NOMO-1 (cell line): ENCODE data around the gene AMPD3.
"Not testable (repeated sequence)": the region's sequence is repeated elsewhere in the genome, so short reads cannot be mapped to it uniquely, and the experiment has no call there.

Experiments
- DNase-seq, 2 experiments: peaks; one replicate each; lab custom pipeline; 2025; ENCODE audit not compliant: unreplicated experiment in 2 of 2; lab: John Stamatoyannopoulos, UW

The AMPD3 gene

DNA sequence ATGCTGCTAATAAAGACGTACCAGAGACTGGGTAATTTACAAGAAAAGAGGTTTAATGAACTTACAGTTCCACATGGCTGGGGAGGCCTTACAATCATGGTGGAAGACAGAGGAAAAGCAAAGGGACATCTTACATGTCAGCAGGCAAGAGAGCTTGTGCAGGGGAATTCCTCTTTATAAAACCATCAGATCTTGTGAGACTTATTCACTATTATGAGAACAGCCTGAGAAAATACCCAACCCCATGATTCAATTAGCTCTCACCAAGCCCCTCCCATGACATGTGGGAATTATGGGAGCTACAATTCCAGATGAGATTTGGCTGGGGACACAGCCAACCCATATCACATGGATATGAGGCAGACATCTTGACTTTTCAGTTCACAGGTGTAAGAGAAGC, 18.4 kb upstream of the AMPD3 start:
- DNase-seq = not testable (repeated sequence)

DNA sequence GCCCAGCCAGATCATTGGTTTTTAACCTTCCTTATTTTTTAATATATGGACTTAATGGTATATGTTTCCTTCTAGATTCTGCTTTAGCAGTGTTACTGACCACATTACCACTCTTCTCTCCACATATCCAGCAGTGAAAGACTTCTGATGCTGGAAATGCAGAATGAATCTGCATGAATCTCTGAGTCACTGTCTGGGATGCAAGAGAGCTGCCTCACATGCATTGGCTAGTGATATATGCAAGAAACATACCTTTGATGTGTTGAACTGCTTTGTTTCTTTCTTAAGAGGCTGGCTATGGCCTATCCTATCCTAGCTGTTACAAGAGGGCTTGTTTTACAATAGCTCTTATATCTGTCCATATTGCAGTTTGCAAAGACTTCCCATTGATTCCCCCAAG, 16.6 kb upstream of the AMPD3 start:
- DNase-seq = no peak

DNA sequence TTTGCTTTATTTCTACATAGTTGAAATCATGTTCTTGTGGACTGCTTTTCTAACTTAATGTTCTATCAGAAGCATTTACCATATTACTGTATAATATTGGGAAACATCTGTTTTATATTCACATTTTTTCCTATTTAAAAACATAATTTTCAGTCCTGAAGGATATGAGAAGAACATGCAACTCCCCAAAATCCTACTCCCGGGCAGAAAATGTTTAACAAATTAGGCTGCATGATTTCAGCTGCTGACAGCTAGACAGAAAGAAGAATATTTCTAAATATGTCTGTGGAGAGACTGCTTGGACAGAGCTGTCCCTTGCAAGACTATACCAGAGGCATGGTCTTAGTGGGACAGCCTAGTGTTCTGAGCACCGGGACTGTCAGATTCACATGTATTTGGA, 15.7 kb upstream of the AMPD3 start:
- no peak for DNase-seq

DNA sequence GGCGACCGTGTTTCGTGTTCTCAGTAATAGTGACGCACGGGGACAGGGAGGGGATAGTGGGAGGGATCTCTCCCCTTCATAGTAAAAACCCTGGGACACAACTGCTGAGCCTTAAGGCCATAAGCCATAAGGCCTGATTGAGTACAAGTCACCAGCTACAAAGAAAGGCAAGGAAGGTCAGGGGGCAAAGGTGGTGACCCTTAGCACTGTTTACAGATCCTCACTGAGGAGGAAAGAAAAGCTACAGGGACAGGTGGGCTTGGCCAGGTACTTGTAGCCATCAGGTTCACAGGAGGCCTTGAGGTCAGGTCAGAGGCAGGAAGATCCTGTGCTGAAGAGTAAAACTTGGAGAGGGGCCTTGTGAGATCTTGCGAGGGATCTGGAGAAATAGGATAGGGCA, 15.1 kb upstream of the AMPD3 start:
- no peak for DNase-seq

DNA sequence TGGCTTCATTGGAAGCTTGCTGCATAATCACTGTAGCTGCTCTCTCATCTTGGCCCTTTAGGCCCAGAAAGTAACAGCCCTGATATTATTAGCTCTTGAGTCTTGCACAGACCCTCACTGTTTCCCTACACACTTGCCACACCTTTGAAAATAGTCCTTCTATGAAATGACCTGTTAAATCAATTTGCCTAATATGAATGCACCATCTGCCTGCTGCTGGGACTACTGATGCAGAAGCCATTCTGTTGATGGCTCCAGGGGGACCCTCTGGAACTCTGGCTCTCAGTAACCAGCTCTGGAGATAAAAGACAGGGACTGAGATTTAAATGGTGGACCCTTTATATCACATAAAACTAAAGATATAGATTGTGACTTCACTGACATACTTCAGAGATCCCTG, 14.7 kb upstream of the AMPD3 start:
- DNase-seq = no peak

DNA sequence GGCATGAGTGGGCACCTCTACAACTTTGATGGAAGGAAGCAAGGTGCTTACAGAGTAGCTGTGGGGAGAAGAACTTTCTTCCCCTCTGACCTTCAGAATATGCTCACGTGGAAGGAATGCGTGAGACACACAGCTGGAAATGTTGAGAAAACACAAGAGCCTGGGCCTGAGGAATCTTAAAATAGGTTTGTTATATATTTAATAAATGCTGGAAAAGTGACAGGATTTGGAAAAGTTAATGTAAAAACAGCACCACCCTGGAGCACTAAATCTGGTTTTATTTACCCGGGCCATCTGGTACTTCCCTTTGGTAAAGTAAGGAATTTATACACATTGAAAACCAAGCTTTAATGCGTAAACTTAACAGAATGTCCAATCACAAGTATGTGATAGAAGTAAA, 14.0 kb upstream of the AMPD3 start:
- no peak for DNase-seq

DNA sequence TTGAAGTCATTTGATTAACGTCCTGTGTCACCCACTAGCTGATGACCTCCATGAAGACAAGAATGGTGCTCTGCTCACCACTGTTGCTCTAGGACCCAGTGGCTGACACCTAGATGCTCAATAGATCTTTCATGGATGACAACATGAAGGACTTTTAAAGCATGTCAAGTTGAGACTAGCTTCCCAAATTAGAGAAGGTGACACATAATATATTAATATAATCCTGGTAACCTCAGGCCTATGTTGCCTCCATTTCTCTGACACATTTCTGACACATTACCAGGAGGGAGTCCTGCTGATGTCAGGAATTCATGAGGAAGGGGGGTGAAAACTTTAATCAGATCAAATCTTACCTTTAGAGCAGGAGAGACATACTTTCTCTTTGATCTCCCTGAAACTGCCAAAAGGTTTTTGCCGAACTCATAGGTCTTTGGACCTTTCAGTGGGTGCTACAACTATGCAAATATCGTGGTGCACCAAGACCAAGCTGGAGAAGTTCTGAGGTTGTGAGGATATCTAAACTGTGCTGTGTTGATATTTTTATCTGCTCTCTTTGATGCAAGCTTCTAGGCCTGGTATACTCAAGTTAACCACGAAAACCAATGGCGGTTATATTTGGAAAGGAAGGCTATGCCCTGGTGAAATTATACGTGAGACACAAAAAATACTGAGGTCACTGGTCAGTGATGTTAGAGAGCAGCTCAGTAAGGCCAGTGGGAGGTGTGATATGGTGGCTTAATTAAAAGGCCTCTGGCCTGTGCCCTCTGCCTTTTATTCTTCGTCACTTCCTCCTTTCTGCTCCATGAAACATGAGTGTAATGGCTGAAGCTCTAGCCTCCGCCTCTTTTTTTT, 13.2 kb upstream of the AMPD3 start:
- DNase-seq = peak in 1 of 2 experiments; percentile 7

DNA sequence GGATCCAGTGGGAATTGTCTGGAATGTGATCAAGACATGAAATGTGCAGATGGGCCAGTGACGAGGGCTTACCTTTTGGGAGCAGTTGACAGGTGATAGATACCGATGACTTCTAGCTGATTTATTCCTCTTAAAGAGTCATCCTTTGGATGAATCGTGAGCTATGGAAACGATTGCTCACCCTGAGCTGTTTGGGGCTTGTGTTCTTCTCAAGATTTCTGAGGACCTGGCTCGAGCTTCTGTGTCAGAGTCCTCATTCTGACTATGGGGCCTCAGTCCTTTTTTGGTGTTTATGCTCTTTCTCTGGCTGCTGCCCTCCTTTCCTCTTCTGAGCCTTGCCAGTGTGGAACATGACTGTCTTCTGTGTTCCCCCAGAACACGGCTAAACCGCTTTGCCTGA, 11.9 kb upstream of the AMPD3 start:
- no peak for DNase-seq

DNA sequence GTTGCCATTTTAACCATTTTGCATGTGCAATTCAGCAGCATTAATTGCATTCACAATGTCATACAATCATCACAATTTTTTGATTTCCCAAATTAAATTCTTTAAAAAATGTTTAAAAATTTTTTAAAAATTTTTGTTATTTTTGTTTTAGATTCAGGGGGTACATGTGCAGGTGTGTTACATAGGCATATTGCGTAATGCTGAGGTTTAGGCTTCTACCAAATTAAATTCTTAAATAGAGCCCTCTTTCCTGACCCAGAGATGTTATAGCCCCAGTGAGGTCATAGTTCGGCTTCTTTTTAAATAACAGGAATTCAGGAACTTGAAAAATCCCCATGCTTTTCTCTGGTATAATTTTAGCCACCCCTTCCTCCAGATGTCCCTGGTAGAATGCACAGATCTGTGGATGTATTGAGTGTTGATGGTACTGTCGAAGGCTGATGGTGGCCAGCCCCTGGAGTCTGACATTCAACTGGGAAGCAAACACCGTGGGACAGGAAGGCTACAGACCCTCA, 11.3 kb upstream of the AMPD3 start:
- no peak for DNase-seq

DNA sequence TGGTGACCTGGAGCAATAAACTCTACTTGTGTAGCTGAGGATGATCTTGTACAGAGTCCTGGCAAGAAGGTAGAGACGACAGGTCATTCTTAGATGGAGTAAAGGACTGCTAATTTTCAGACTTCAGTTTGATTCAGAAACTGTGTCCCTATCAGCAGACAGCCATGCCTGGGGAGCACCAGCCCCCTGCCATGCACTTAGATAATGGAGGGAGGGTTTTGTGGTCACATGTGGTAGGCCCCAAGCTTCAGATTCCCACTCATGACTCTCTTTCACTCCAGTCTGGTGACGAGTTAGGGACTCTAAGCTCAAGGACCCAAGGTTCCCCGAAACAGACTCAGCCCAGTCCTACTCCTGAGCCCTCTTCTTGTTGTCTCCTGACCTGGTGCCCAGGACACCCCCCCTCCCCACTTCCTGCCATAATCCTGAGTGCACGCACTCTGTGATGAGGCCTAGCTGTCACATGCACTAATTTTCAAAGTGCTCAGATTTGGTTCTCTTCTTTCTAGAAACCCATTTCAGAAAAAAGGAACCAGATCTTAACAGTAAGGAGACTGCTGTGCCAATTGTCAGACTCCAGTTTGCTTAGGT, 10.2 kb upstream of the AMPD3 start:
- peak in 1 of 2 experiments; percentile 36 for DNase-seq

DNA sequence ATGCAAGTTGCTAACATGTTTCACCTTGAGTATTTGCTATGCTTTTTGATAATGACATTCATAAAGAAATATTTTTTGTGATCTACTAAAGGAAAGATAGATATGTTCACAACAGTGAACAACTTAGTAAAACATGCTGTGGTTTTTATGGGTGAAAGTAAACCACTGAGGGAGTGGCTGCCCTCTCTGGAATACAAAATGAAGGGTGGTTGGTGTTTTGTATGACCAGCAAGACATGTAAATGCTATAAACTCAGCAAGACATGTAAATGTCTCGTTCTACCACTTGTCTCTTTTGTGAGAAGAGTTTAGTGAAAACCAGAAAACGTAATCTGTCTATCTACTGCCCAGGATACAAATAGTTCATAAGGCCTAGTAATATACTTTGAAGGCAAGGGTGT, 7.6 kb upstream of the AMPD3 start:
- DNase-seq = no peak

DNA sequence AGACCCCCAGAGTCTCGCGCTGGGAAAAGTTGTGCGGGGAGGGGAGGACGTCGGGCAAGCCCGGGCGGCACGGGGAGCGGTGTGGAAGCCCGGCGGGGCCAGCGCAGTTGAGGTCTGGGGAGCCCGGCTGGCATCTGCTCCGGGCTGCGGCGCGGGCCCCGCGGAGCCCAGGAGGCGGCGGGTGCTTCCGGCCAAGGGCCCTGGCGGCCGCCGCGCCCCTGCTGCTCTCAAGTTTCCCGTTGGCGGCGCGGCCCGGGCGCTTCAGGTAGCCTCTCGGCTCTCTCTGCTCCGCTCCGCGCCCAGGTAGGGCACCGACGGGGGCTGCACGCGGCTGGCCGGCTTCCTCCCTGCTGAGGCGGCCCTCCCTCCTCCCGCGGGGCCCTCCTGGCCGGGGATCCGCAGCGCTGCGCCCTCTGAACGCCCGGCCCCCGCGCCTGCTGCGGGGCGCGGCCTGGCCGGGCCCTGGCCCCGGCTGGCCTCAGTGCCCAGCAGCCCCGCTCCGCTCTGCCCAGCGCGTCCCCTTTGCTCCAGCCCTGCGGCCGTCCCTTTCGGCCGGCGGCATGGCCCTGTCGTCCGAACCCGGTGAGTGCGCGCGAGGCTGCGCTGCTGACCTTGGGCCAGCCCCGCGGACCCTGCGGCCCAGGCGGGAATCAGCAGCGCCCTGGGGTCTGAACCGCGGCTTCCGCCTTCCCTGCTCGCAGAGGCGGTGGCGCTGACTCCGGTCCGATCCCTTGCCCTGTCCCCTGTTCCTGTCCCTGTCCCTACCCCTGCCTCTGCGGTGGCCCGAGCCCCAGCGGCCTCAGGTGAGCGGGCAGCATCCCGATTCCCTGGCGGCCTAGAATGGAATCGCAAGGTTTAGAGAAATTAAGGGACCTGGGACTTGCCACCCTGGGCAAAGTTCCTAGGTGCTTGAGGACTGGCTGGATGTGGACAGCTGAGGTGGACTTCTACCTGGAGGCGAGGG, 4.3 kb upstream of the AMPD3 start:
- DNase-seq = peak; percentile 38 to 48

DNA sequence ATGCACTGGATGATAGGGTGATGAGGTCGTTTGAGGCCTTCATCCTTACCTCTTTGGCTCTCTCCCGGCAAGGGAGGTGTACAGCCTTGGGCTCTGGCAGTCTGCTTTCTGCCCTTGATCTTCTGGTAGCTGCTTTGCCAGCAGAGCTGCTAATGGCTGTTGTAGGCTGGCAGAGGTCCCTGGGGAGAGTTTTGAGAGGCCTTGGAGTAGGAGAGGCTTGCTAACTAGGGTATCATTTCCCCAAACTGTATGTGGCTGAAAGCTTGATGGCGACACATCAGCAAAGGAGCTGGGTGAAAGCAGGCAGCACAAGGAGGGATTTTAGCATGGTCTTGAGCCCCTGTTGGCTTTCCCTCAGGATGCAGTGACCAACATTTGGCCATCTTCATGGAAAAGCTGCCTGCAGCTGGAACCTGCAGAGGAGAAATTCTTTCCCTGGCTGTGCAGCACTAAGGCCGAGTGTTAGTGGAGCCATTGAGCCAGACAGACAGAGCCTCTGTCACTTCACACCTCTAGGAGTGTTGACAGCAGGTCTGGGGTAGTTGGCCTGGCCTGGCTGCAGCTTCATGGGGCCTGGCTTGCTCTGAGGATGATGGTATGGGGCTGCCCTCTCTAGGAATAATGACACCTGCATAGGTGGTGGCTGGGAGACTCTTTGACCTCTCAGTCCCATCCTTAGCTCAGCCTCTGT, 3.5 kb upstream of the AMPD3 start:
- peak; percentile 33 to 55 for DNase-seq

DNA sequence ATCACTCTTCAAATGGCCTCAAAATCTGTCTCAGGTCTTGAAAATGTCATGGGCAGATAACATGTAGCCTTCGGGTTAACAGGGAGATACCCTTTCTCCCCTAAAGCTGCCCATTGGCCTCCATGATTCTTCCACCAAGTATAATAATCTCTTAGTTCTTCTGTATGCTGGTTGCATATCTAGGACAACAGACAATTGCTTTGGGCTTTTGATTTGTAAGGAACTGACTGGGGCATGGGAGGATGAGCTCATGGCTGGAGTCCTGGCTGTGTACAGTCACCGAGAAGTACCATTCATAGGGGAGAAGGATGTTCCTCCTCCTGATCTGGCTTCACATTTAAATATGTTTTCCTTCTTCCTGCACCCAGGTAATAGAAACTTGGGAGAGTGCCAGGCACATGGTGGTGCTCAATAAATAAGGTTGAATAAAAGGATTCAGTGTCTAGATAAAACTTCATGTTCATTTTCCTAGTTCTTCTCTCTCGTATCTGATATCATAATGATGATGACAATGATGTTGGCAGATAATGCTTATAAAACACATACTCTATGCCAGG, 2.8 kb upstream of the AMPD3 start:
- no peak for DNase-seq

DNA sequence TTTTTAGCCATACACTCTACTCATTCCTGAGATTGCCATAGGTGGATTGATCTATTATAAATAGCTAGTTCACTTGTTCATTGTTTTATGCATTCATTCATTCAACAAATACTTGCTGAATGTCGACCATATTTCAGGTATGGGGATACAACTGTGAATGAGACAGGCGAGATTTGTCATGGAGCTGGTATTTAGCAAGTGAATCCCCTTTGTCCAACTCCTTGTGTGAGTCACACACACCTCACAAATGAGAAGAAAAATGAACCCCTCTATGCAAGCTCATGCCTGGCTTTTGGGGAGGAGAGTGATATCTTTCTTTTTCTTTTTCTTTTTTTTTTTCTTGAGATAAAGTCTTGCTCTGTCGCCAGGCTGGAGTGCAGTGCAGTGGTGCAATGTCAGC, 1.8 kb upstream of the AMPD3 start:
- no peak for DNase-seq

DNA sequence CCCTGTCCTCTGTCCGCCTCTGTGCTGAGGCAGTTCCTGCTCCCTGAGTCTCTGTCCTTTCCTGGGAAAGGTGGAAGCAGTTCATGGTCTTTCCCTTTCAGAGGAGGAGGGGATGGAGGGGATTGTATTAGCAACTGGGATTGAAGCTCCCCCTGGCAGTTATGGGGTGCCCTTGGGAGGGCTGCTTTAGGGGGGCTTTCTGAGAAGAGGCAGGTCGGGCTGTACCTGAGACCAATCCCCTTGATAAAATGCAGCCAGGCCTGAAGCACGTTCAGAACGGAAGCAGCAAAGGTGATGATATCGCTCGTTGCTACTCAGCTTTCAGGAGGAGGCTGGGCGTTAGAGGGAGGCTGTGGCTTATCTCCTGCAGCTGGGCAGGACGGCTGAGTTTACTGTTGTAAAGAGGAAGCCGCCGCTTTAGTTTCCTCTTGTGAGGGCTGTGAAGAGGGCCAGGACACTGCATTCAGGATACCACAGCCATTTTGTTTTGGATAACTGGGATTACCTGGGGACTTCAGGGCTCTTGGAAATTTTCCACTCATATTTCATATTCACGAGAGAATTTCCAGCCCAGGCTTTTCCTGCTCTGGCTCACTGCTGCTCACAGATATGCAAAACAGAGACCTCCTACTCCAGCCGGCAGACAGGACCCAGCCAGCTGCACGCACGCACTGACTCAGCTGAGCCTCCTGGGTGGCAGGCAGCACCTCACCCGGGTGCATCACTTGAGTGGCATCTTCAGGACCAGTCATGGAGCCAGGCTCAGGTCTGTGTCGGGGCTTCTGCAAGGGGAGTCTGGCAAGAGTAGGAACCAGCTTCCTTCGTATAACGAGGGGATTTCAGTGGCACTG, 798 bp downstream of the AMPD3 start:
- DNase-seq = peak; percentile 73 to 84

DNA sequence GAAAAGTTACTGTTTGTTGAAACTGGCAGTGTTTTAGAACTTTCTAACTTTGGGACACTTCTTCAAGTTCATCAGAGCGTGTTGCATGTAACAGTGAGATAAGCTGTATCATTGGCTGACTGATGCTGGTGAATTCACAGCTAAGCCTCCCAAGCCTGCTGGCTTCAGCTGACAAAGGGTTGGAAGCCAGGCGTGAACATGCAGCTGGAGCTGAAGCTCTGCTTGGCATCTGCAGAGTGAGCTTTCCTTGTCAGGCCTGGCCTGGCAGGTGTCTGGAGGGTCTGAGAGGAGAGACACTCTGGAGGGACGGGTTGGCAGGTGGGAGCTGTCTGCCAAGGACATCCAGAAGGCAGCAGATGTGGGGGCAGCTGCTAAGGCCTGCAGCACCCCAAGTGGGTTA, 1.5 kb downstream of the AMPD3 start:
- no peak for DNase-seq

DNA sequence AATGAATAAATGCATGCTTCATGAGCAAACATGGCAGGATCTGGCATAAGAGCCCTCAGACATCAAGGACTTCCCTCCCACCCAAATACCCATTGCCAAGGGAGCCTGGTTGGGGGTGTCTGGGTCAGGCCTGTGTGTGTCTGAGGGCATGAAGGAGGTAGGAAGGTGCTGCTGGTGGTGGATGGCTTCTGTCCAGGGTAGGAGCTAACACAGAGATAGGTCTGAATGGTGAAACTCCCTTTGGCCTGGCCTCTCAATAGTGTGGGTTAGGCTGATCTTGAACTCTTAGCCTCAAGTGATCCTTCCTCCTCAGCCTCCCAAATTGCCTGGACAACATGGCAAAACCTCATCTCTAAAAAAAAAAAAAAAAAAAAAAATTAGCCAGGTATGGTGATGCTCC, 2.8 kb downstream of the AMPD3 start:
- no peak for DNase-seq
